ENCODE data around the gene PEAK3. TPM values are rescaled to one million over a fixed set of nuclear protein-coding genes. Genes with fewer than 3 reads are reported as not detected.
A peak's percentile ranks its signal among the peaks of the same experiment; 100 is the strongest.

The PEAK3 gene
- polyA plus RNA-seq, 1 of the 3 experiments (the other 2 are of a cell fraction) = not detected

- peak overlapping the region; percentile 99 for H3K9ac ChIP-seq
- H3K79me2 ChIP-seq (ENCODE audit: insufficient read depth) = peaks cover 58% of the 10 kb centered on the region
- DNase-seq = no peak
- peaks cover 54% of the 10 kb centered on the region for H4K20me1 ChIP-seq (ENCODE audit: insufficient read depth)
- peaks cover 17 to 26% of the 10 kb centered on the region in 2 experiments for H3K36me3 ChIP-seq (replicated peaks in 1 of 2; ENCODE audit: control insufficient read depth in 1 of 2, insufficient read depth in 2 of 2, low read length in 1 of 2)
- H2AFZ ChIP-seq (ENCODE audit: low read depth) = no peak overlapping the region
- no peaks in the 10 kb centered on the region for H3K27me3 ChIP-seq (ENCODE audit: insufficient read depth)
- H3K4me1 ChIP-seq (ENCODE audit: control insufficient read depth in 1 of 2, insufficient read depth in 2 of 2, low read depth in 1 of 2, low read length in 1 of 2) = peaks cover 8 to 32% of the 10 kb centered on the region in 2 experiments; a peak in 3 of 4 replicates
- WGBS (ENCODE audit: low lambda C conversion rate) = no CpG with 5 or more reads among the region's 30 CpGs
- POLR2A ChIA-PET = interaction anchor here (0.7 to 3.5 kb wide), 18 partner anchors 9 to 197 kb away, joined by 3 to 28 read pairs (median 4); partner anchors contain the start of genes AP3D1 and PLEKHJ1
- peak overlapping the region; percentile 91 to 100 for H3K4me3 ChIP-seq (ENCODE audit: low read depth in 2 of 2, low read length in 1 of 2)
- no peaks in the 10 kb centered on the region for H3K9me3 ChIP-seq
- CTCF ChIA-PET = interaction anchor here (1.0 to 11.9 kb wide), 6 partner anchors 25 to 123 kb away, joined by 3 to 284 read pairs (median 49); partner anchors contain the start of genes LINGO3, PLEKHJ1 and SF3A2
- no peak for TF ChIP-seq EP300 (IDR thresholded peaks at IDR 0.05; ENCODE audit: borderline replicate concordance in 1 of 2, low read depth in 1 of 2, low read length in 1 of 2)
- TF ChIP-seq FOXM1 (IDR thresholded peaks at IDR 0.05; ENCODE audit: low read depth) = 0 out of 2 replicates have a peak, but pooled peaks have one; percentile 4
- no peaks in the 10 kb centered on the region for H3K9me2 ChIP-seq
- peak overlapping the region; percentile 87 for H3K27ac ChIP-seq (ENCODE audit: low read depth in 2 of 2, low read length in 1 of 2)
- peak overlapping the region; percentile 90 for H3K4me2 ChIP-seq
- H3F3A ChIP-seq (replicated peaks; ENCODE audit: insufficient read depth) = peaks cover 23% of the 10 kb centered on the region
Observed at GRCh38 chr19:2270157-2270422, 11.9 kb downstream of the PEAK3 start.

DNA sequence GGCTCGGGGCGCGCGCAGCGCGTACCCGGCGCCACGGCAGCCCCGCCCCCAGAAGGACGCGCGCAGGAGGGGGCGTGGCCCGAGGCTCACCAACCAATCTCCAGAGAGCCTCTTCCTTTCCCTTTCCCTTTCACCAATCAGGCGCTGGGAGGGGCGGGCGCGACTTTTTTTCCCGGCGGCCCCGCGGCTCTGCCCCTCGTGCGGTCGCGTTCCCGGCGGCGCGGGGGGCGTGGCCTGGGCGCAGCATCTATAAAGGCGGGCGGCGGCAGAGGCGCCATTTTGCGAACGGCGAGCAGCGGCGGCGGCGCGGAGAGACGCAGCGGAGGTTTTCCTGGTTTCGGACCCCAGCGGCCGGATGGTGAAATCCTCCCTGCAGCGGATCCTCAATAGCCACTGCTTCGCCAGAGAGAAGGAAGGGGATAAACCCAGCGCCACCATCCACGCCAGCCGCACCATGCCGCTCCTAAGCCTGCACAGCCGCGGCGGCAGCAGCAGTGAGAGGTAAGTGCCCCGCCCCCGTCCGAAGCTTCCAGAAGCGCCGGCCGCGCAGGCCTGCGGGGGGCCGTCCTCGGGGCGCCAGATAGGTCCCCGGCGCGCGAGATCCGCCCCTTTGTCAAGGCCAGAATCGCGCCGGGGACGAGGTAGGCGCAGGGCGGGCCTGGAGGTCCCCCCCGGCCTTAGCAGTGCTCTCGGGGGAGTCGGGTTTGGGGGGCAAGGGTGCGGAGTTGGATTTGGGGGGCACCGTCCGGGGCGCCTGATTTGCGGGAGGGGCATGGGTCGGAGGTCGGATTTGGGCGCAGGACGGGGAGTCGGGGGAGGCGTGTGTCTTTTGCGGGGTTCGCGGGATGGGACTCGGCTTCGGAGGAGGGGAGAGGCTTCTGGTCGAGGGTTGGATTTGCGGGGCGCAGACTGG, 12.5 kb downstream of the PEAK3 start:
- peaks cover 50% of the 10 kb centered on the region for H4K20me1 ChIP-seq (ENCODE audit: insufficient read depth)
- H3K36me3 ChIP-seq (replicated peaks in 1 of 2; ENCODE audit: control insufficient read depth in 1 of 2, insufficient read depth in 2 of 2, low read length in 1 of 2) = peaks cover 17 to 26% of the 10 kb centered on the region in 2 experiments
- ChIA-PET POLR2A (interaction anchor here (0.7 to 3.5 kb wide), 16 partner anchors 8 to 196 kb away, joined by 3 to 28 read pairs (median 4); partner anchors contain the start of genes AP3D1 and PLEKHJ1), CTCF (interaction anchor here (1.0 to 11.9 kb wide), 5 partner anchors 25 to 124 kb away, joined by 3 to 284 read pairs (median 93); partner anchors contain the start of genes LINGO3, PLEKHJ1 and SF3A2)
- H3K9me2 ChIP-seq = no peaks in the 10 kb centered on the region
- H3F3A ChIP-seq (replicated peaks; ENCODE audit: insufficient read depth) = peaks cover 23% of the 10 kb centered on the region
- no peaks in the 10 kb centered on the region for H3K9me3 ChIP-seq
- peak overlapping the region; percentile 80; the same call in 1 of the 2 replicates for H2AFZ ChIP-seq (ENCODE audit: low read depth)
- H3K4me2 ChIP-seq = peak overlapping the region; percentile 90
- H3K4me1 ChIP-seq (ENCODE audit: control insufficient read depth in 1 of 2, insufficient read depth in 2 of 2, low read depth in 1 of 2, low read length in 1 of 2) = peaks cover 8 to 32% of the 10 kb centered on the region in 2 experiments; a peak in 3 of 4 replicates
- H3K4me3 ChIP-seq (ENCODE audit: low read depth in 2 of 2, low read length in 1 of 2) = peak overlapping the region; percentile 91 to 100
- peak overlapping the region; percentile 87 for H3K27ac ChIP-seq (ENCODE audit: low read depth in 2 of 2, low read length in 1 of 2)
- peak; percentile 100 for DNase-seq
- H3K9ac ChIP-seq = peak overlapping the region; percentile 99
- H3K27me3 ChIP-seq (ENCODE audit: insufficient read depth) = no peaks in the 10 kb centered on the region
- H3K79me2 ChIP-seq (ENCODE audit: insufficient read depth) = peaks cover 52% of the 10 kb centered on the region
- WGBS (ENCODE audit: low lambda C conversion rate) = 2% methylated on average over 18 of the region's 103 CpGs
- TF ChIP-seq FOXJ3 (CRISPR knock-in tag; IDR thresholded peaks at IDR 0.05) (peak; percentile 24; the same call in 1 of the 2 replicates), EP300 (IDR thresholded peaks at IDR 0.05; ENCODE audit: borderline replicate concordance in 1 of 2, low read depth in 1 of 2, low read length in 1 of 2) (no peak; a peak in 1 of 4 replicates), POLR2AphosphoS5 (IDR thresholded peaks at IDR 0.05; ENCODE audit: low read depth, low read length) (peak; percentile 99), SIN3A (IDR thresholded peaks at IDR 0.05; ENCODE audit: borderline replicate concordance, low read depth, low read length) (peak; percentile 64; the same call in 1 of the 2 replicates), IRF3 (IDR thresholded peaks at IDR 0.05; ENCODE audit: low read depth, low read length) (no peak; the same call in 1 of the 2 replicates), CHD2 (IDR thresholded peaks at IDR 0.05; ENCODE audit: low read length, partially characterized antibody) (peak; percentile 86), PBX3 (IDR thresholded peaks at IDR 0.05) (peak; percentile 29; the same call in 1 of the 2 replicates), FOSL2 (IDR thresholded peaks at IDR 0.05; ENCODE audit: borderline replicate concordance, low read depth) (no peak), MEF2A (IDR thresholded peaks at IDR 0.05; ENCODE audit: borderline replicate concordance, low read depth) (no peak), NRF1 (IDR thresholded peaks at IDR 0.05; ENCODE audit: low read depth, low read length) (peak; percentile 47; the same call in 1 of the 2 replicates), YY1 (IDR thresholded peaks at IDR 0.05; ENCODE audit: low read depth) (peak; percentile 99), TAF1 (IDR thresholded peaks at IDR 0.05; ENCODE audit: borderline replicate concordance, low read depth, low read length) (peak; percentile 100)
- TF ChIP-seq, protein P1, sequence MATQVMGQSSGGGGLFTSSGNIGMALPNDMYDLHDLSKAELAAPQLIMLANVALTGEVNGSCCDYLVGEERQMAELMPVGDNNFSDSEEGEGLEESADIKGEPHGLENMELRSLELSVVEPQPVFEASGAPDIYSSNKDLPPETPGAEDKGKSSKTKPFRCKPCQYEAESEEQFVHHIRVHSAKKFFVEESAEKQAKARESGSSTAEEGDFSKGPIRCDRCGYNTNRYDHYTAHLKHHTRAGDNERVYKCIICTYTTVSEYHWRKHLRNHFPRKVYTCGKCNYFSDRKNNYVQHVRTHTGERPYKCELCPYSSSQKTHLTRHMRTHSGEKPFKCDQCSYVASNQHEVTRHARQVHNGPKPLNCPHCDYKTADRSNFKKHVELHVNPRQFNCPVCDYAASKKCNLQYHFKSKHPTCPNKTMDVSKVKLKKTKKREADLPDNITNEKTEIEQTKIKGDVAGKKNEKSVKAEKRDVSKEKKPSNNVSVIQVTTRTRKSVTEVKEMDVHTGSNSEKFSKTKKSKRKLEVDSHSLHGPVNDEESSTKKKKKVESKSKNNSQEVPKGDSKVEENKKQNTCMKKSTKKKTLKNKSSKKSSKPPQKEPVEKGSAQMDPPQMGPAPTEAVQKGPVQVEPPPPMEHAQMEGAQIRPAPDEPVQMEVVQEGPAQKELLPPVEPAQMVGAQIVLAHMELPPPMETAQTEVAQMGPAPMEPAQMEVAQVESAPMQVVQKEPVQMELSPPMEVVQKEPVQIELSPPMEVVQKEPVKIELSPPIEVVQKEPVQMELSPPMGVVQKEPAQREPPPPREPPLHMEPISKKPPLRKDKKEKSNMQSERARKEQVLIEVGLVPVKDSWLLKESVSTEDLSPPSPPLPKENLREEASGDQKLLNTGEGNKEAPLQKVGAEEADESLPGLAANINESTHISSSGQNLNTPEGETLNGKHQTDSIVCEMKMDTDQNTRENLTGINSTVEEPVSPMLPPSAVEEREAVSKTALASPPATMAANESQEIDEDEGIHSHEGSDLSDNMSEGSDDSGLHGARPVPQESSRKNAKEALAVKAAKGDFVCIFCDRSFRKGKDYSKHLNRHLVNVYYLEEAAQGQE (IDR thresholded peaks at IDR 0.05; ENCODE audit: low read depth, low read length) = peak; percentile 78
- TF ChIP-seq, protein P2, sequence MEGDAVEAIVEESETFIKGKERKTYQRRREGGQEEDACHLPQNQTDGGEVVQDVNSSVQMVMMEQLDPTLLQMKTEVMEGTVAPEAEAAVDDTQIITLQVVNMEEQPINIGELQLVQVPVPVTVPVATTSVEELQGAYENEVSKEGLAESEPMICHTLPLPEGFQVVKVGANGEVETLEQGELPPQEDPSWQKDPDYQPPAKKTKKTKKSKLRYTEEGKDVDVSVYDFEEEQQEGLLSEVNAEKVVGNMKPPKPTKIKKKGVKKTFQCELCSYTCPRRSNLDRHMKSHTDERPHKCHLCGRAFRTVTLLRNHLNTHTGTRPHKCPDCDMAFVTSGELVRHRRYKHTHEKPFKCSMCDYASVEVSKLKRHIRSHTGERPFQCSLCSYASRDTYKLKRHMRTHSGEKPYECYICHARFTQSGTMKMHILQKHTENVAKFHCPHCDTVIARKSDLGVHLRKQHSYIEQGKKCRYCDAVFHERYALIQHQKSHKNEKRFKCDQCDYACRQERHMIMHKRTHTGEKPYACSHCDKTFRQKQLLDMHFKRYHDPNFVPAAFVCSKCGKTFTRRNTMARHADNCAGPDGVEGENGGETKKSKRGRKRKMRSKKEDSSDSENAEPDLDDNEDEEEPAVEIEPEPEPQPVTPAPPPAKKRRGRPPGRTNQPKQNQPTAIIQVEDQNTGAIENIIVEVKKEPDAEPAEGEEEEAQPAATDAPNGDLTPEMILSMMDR (IDR thresholded peaks at IDR 0.05) = 0 out of 2 replicates have a peak, but pooled peaks have one; percentile 26

Data from SK-N-SH (cell line).